Osteoblast (primary cell): ENCODE data around the gene SNRNP70. TPM values are rescaled to one million over a fixed set of nuclear protein-coding genes. Genes with fewer than 3 reads are reported as not detected.

Experiments used
- DNase-seq: peaks from one replicate; pipeline ENCODE4 v3.0.0; 2011; ENCODE audit warnings: low spot score, mixed read lengths; ENCODE audit not compliant: insufficient read length; ENCODE audit errors: missing footprints
- H2AFZ ChIP-seq: 2 replicates; pipeline ENCODE4 v1.6.0; 2011; ENCODE audit warnings: mild to moderate bottlenecking, low read length
- H3K27ac ChIP-seq: 2 replicates; pipeline ENCODE4 v1.5.1; 2011; ENCODE audit warnings: mild to moderate bottlenecking, low read depth, low read length, moderate library complexity
- H3K27me3 ChIP-seq: 2 replicates; pipeline ENCODE4 v1.6.0; 2012; ENCODE audit warnings: mild to moderate bottlenecking, control low read depth, inconsistent platforms, low read length, moderate library complexity; ENCODE audit not compliant: insufficient read depth
- H3K36me3 ChIP-seq: 2 replicates; pipeline ENCODE4 v1.5.1; 2011; ENCODE audit warnings: mild to moderate bottlenecking, low read length, control low read depth, moderate library complexity; ENCODE audit not compliant: insufficient read depth
- H3K4me1 ChIP-seq: 2 replicates; pipeline ENCODE4 v1.5.1; 2011; ENCODE audit warnings: mild to moderate bottlenecking, low read length, control low read depth, moderate library complexity; ENCODE audit not compliant: insufficient read depth
- H3K4me2 ChIP-seq: 2 replicates; pipeline ENCODE4 v1.6.0; 2011; ENCODE audit warnings: mild to moderate bottlenecking, low read length; ENCODE audit not compliant: insufficient read depth
- H3K4me3 ChIP-seq: fragments of 200-600 bp; sonication (generic); 3 replicates; pipeline ENCODE4 v1.5.1; 2012; ENCODE audit warnings: mild to moderate bottlenecking, low read length, inconsistent platforms; ENCODE audit not compliant: insufficient read depth
- H3K79me2 ChIP-seq: 2 replicates; pipeline ENCODE4 v1.6.0; 2012; ENCODE audit warnings: mild to moderate bottlenecking, low read length, control low read depth, inconsistent platforms; ENCODE audit not compliant: insufficient read depth
- H3K9me3 ChIP-seq: 2 replicates; pipeline ENCODE4 v1.5.1; 2011; ENCODE audit warnings: low read depth, low read length, control low read depth
- H4K20me1 ChIP-seq: 2 replicates; pipeline ENCODE4 v1.6.0; 2012; ENCODE audit warnings: mild to moderate bottlenecking, low read length, control low read depth; ENCODE audit not compliant: insufficient read depth
- total RNA-seq: library from RNA; depleted of rRNA; stranded (reverse); fragments of >200 nt; gene quantifications from 2 replicates; pipeline ENCODE4 v1.2.3, GENCODE V29; 2012
- TF ChIP-seq, protein P1 (sequence below): IDR thresholded peaks from 2 replicates; pipeline ENCODE4 v1.5.1; 2011; ENCODE audit warnings: mild to moderate bottlenecking, low read depth, low read length, moderate library complexity; ENCODE audit errors: extremely low read depth

Gene SNRNP70
- total RNA-seq, 1 donor: 111 TPM

DNA sequence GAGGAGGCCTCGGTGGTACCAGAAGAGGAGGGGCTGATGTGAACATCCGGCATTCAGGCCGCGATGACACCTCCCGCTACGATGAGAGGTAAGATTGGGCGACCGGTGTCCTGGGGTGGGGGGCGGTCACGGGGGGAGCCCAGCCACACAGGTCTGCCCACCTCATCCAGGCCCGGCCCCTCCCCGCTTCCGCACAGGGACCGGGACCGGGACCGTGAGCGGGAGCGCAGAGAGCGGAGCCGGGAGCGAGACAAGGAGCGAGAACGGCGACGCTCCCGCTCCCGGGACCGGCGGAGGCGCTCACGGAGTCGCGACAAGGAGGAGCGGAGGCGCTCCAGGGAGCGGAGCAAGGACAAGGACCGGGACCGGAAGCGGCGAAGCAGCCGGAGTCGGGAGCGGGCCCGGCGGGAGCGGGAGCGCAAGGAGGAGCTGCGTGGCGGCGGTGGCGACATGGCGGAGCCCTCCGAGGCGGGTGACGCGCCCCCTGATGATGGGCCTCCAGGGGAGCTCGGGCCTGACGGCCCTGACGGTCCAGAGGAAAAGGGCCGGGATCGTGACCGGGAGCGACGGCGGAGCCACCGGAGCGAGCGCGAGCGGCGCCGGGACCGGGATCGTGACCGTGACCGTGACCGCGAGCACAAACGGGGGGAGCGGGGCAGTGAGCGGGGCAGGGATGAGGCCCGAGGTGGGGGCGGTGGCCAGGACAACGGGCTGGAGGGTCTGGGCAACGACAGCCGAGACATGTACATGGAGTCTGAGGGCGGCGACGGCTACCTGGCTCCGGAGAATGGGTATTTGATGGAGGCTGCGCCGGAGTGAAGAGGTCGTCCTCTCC lies 22.6 kb downstream of the SNRNP70 start:
- TF ChIP-seq, protein P1, sequence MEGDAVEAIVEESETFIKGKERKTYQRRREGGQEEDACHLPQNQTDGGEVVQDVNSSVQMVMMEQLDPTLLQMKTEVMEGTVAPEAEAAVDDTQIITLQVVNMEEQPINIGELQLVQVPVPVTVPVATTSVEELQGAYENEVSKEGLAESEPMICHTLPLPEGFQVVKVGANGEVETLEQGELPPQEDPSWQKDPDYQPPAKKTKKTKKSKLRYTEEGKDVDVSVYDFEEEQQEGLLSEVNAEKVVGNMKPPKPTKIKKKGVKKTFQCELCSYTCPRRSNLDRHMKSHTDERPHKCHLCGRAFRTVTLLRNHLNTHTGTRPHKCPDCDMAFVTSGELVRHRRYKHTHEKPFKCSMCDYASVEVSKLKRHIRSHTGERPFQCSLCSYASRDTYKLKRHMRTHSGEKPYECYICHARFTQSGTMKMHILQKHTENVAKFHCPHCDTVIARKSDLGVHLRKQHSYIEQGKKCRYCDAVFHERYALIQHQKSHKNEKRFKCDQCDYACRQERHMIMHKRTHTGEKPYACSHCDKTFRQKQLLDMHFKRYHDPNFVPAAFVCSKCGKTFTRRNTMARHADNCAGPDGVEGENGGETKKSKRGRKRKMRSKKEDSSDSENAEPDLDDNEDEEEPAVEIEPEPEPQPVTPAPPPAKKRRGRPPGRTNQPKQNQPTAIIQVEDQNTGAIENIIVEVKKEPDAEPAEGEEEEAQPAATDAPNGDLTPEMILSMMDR: no peak
- no peak overlapping the region for H3K4me3 ChIP-seq
- H3K79me2 ChIP-seq: peaks cover 21% of the 10 kb centered on the region
- H3K4me2 ChIP-seq: no peak overlapping the region
- H4K20me1 ChIP-seq: peaks cover 37% of the 10 kb centered on the region
- no peaks in the 10 kb centered on the region for H3K27me3 ChIP-seq
- peak; percentile 3 for DNase-seq
- H3K36me3 ChIP-seq: peaks cover 63% of the 10 kb centered on the region
- H3K9me3 ChIP-seq: no peaks in the 10 kb centered on the region
- H3K4me1 ChIP-seq: peaks cover 14% of the 10 kb centered on the region
- H3K27ac ChIP-seq: no peak overlapping the region
- H2AFZ ChIP-seq: no peak overlapping the region

DNA sequence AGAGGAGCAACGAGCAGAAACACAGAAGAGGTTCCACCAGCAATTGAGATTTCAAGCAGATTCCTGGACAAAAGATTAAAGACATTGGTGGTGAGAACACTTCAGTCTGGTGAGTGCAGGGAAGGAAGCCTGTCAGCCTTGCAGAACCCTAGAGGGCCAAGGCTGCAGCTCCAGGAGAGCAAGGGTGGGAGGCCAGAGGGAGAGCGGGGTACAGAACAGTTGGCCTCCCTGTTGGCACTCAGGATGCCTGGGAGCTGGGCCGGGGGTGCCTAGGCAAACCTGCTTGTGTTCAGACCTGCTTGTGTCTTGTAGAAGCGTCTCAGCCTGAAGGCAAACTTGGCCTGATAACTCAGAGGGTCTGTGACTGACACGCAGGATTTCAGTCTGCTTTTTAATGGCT lies 23.8 kb downstream of the SNRNP70 start:
- Histone ChIP-seq H3K4me1 (peaks cover 19% of the 10 kb centered on the region), H3K79me2 (peaks cover 18% of the 10 kb centered on the region), H4K20me1 (peaks cover 37% of the 10 kb centered on the region), H3K27me3 (no peaks in the 10 kb centered on the region), H3K9me3 (no peaks in the 10 kb centered on the region), H3K27ac (no peak overlapping the region), H3K4me2 (no peak overlapping the region), H2AFZ (no peak overlapping the region), H3K4me3 (no peak overlapping the region), H3K36me3 (peaks cover 57% of the 10 kb centered on the region)
- no peak for DNase-seq
- TF ChIP-seq, protein P1: no peak

DNA sequence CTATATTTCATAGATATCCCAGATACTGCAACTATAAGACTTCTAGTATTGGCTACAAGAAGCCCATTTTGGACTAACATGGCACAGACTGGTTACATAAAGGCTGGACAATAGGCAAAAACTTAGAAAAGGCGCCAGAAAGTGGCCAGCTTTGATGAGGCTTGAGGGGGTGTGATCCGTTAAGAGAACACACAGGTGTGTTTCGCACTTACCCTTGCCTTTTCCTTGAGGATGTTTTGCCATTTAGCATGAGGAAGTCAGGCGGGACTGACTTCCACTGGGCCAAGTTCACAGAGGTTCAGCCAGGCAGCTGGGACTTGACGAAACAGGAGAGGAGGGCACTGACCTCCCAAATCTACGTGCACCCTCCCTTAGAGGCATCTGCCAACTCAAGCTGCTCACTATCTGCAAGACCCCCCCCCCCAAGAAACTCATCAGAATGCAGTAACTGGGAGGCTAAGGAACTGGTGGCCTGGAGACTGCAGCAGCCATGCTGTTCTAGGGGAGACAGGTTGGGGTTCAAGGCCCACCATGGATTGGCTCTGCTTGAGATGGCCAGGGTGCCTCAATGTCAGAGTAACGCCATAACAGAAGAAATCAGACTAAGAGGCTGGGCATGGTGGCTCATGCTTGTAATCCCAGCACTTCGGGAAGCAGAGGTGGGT lies 24.4 kb downstream of the SNRNP70 start:
- DNase-seq: peak; percentile 75
- Histone ChIP-seq H4K20me1 (peaks cover 37% of the 10 kb centered on the region), H3K27ac (peak overlapping the region; percentile 54), H3K4me1 (peaks cover 19% of the 10 kb centered on the region), H3K4me2 (no peak overlapping the region), H3K79me2 (peaks cover 15% of the 10 kb centered on the region), H3K36me3 (peaks cover 52% of the 10 kb centered on the region), H3K4me3 (no peak overlapping the region), H2AFZ (no peak overlapping the region), H3K9me3 (no peaks in the 10 kb centered on the region), H3K27me3 (no peaks in the 10 kb centered on the region)
- TF ChIP-seq, protein P1: no peak

DNA sequence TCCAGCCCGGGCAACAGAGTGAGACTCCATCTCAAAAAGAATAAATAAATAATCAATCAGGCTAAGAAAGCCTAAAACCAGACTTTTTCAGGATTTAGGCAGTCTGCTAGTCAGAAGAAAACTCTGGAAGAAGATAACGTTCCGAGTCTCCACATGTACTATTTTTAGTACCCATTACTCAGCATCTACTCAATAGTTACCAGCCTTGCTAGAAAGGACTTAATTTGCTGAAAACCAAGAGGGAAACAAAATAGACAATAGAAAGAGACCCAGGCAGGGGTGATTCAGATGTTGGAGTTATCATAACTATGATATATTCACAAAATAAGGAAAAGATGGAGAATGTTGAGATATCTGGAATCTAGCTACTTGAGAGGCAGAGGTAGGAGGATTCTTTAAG lies 25.3 kb downstream of the SNRNP70 start:
- Histone ChIP-seq H3K79me2 (peaks cover 15% of the 10 kb centered on the region), H3K27ac (peak overlapping the region; percentile 54), H3K4me2 (no peak overlapping the region), H3K4me1 (peaks cover 19% of the 10 kb centered on the region), H3K9me3 (no peaks in the 10 kb centered on the region), H2AFZ (no peak overlapping the region), H3K36me3 (peaks cover 44% of the 10 kb centered on the region), H3K4me3 (no peak overlapping the region), H4K20me1 (peaks cover 36% of the 10 kb centered on the region), H3K27me3 (no peaks in the 10 kb centered on the region)
- peak; percentile 90 for DNase-seq
- TF ChIP-seq, protein P1: no peak
